AG04450 (cell line): ENCODE data around the gene RAB7A. TPM values are rescaled to one million over a fixed set of nuclear protein-coding genes. Genes with fewer than 3 reads are reported as not detected.

Experiments used
- CTCF ChIA-PET: fragments of 300-600, 350-600 bp; formaldehyde crosslinking; extraction: SDS; loops from one replicate; lab custom pipeline; 2022; ENCODE audit warnings: antibody characterized with exemption, inconsistent platforms; lab: Charles Lee
- POLR2A ChIA-PET: fragments of 350-600 bp; formaldehyde crosslinking; extraction: SDS; loops from one replicate; lab custom pipeline; 2021; ENCODE audit warnings: antibody characterized with exemption, inconsistent platforms; lab: Yijun Ruan, JAX
- DNase-seq: peaks from one replicate; pipeline ENCODE4 v3.0.0-alpha.2; 2011; ENCODE audit warnings: low read depth, low spot score
- H3K27ac ChIP-seq: one replicate; pipeline ENCODE4 v1.5.1; 2012; ENCODE audit warnings: low read depth, low read length, control low read depth
- H3K27me3 ChIP-seq: one replicate; pipeline ENCODE4 v1.6.0; 2012; ENCODE audit warnings: low read length; ENCODE audit not compliant: control insufficient read depth, insufficient read depth
- H3K4me3 ChIP-seq: 2 replicates; pipeline ENCODE4 v1.5.1; 2011; ENCODE audit warnings: mild to moderate bottlenecking, low read depth, low read length, control low read depth
- H3K9me3 ChIP-seq: 2 replicates; pipeline ENCODE4 v1.5.1; 2012; ENCODE audit warnings: low read length; ENCODE audit not compliant: control insufficient read depth, insufficient read depth
- polyA plus RNA-seq: library from polyadenylated mRNA; depleted of rRNA; stranded (reverse); fragments of >200 nt; gene quantifications from 2 replicates; pipeline ENCODE4 v1.2.3, GENCODE V29; 2011
- TF ChIP-seq, protein P1 (sequence below): IDR thresholded peaks from 2 replicates; pipeline ENCODE4 v1.5.1; 2011; ENCODE audit warnings: low read depth, low read length, control low read depth, inconsistent platforms

The RAB7A gene
- polyA plus RNA-seq, 1 experiment: 261 TPM

GRCh38 chr3:128799653-128800052 is 73.7 kb downstream of the RAB7A start:
- H3K27me3 ChIP-seq: no peaks in the 10 kb centered on the region
- POLR2A ChIA-PET: no interaction called here
- TF ChIP-seq, protein P1, sequence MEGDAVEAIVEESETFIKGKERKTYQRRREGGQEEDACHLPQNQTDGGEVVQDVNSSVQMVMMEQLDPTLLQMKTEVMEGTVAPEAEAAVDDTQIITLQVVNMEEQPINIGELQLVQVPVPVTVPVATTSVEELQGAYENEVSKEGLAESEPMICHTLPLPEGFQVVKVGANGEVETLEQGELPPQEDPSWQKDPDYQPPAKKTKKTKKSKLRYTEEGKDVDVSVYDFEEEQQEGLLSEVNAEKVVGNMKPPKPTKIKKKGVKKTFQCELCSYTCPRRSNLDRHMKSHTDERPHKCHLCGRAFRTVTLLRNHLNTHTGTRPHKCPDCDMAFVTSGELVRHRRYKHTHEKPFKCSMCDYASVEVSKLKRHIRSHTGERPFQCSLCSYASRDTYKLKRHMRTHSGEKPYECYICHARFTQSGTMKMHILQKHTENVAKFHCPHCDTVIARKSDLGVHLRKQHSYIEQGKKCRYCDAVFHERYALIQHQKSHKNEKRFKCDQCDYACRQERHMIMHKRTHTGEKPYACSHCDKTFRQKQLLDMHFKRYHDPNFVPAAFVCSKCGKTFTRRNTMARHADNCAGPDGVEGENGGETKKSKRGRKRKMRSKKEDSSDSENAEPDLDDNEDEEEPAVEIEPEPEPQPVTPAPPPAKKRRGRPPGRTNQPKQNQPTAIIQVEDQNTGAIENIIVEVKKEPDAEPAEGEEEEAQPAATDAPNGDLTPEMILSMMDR: no peak

DNA sequence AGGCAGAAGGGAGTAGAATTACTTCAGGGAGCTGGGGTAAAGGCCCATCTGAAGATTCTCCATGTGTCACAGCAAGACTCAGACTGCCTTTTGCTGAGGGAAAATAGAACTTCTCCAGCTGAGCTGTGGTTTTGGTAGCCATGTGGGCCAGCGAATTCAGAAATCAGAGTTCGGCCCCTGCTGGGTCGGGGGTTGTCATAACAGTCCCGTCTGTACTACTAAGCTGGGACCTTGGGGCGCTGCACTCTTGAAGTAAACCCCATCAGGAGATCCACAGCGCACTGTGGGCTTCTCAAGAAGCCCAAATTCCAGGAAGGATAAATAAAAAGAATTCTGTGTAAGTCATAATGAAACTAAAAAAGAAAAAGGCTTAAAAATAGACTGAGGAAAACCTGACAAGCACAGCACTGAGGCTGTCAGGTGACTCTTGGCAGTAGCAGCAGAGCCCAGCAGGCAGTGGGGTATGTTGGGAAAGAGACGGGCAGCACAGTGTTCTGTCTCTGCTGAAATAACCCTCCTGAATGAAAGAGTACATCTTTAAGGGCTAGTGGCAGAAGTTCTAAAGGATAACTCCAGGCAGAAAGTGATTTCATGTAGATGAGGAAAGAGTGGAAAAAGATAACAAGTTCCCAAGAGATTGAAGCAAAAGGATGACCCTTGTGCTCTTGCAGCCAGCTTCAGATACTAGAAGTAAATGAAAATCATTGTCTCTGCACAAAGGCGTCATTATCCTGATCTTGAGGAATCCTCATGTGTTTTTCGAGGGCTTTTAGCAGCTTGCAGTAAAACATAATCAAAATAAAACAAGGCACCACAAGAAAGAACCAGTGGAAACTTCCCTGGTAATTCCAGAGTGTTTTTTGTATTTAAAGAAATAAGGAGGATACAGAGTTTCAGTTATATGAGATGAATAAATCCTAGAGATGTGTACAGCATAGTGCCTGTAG is 74.5 kb downstream of the RAB7A start:
- TF ChIP-seq, protein P1: no peak
- DNase-seq: no peak
- ChIA-PET CTCF (interaction anchor here (7.9 kb wide), 1 partner anchor 119 kb away, joined by 103 read pairs; no protein-coding TSS in a partner anchor), POLR2A (no interaction called here)
- H3K4me3 ChIP-seq: no peak overlapping the region
- H3K9me3 ChIP-seq: no peaks in the 10 kb centered on the region
- no peak overlapping the region for H3K27ac ChIP-seq
- no peaks in the 10 kb centered on the region for H3K27me3 ChIP-seq

More at GRCh38 chr3:128799653-128800052, 73.7 kb downstream of the RAB7A start:
- Histone ChIP-seq H3K9me3 (no peaks in the 10 kb centered on the region), H3K27ac (no peak overlapping the region), H3K4me3 (no peak overlapping the region)
- no peak for DNase-seq
- CTCF ChIA-PET: interaction anchor here (1.0 to 7.9 kb wide), 3 partner anchors 46 to 182 kb away, joined by 3 to 103 read pairs (median 4); no protein-coding TSS in a partner anchor

DNA sequence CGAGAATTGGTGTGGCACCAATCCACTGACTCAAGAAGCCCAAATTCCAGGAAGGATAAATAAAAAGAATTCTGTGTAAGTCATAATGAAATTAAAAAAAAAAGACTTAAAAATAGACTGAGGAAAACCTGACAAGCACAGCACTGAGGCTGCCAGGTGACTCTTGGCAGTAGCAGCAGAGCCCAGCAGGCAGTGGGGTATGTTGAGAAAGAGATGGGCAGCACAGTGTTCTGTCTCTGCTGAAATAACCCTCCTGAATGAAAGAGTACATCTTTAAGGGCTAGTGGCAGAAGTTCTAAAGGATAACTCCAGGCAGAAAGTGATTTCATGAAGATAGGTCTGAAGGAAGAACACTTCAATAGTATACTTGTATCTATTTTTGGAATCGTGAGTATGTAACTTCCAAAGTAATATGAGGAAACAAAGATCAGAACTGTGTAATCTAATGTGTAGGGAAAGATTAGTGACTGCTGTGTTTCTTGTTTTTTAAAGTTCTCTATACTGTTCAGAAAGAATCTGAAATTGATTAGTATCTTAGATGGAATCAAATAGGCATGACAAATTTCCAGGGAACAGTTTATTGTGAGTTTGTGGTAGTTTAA is 75.9 kb downstream of the RAB7A start:
- no peak for DNase-seq
- H3K4me3 ChIP-seq: no peak overlapping the region
- no peak overlapping the region for H3K27ac ChIP-seq
- H3K27me3 ChIP-seq: no peaks in the 10 kb centered on the region
- TF ChIP-seq, protein P1: no peak
- ChIA-PET POLR2A (no interaction called here), CTCF (no interaction called here)
- no peaks in the 10 kb centered on the region for H3K9me3 ChIP-seq

GRCh38 chr3:128803307-128803706 is 77.3 kb downstream of the RAB7A start:
- ChIA-PET CTCF (interaction anchor here (0.7 to 2.8 kb wide), 3 partner anchors 8 to 123 kb away, joined by 4 to 13 read pairs (median 4); no protein-coding TSS in a partner anchor), POLR2A (no interaction called here)
- H3K4me3 ChIP-seq: no peak overlapping the region
- TF ChIP-seq, protein P1: no peak
- no peak overlapping the region for H3K27ac ChIP-seq
- DNase-seq: no peak
- no peaks in the 10 kb centered on the region for H3K9me3 ChIP-seq
- H3K27me3 ChIP-seq: no peaks in the 10 kb centered on the region
